Stimulated activated CD8-positive, alpha-beta memory T cell treated with anti-CD3 and anti-CD28 coated beads, Interleukin-12 subunit alpha, Interleukin-12 subunit beta, amount 100 ng/mL, for 4 hours (primary cell): Measurements from ENCODE around the gene ELAVL1.
A peak's percentile ranks its signal among the peaks of the same experiment; 100 is the strongest.
"Not testable (repeated sequence)": the region's sequence is repeated elsewhere in the genome, so short reads cannot be mapped to it uniquely, and the experiment has no call there.

ENCODE experiments used
- DNase-seq: peaks from one replicate; pipeline ENCODE4 v3.0.0-alpha.2; 2020; ENCODE audit warnings: low read depth

Gene ELAVL1

DNA sequence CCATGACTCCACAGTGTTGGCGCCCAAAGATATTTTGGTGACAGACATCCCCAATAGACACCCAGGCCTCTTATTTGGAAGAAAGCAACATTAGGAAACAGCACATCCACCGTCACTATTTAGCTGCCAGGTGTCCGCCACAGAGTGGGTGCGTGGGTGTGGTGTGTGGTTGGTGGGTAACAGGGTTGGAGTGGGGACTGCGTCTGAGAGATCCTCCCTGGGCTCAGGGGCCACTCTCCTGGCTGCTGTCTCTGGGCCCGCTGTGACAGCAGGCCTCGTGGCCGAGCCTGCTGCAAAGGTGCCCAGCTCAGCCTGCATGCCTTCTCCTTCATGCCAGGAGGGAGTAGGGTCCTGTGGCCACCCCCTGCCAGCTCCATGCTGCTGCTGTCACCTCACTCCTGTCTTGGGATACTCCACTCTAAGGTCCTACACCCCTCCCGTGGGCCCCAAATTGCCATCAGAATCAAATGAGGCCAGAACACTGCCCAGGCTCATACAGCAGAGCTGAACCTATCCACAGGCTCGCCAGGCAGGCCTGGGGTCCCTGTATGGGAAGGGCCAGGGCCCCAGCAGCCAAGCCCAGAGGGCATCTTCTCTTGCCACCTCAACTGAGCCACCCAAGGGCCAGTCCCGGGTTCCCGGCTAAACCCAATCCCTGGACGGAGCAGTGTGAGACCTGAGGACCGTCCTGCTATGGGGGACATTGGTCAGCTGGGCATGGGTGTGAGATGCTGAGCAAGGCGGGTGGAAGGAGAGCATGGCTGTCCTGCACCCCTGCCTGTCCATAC lies 37.2 kb downstream of the ELAVL1 start:
- DNase-seq, result no peak

GRCh38 chr19:7965921-7966665 lies 39.3 kb downstream of the ELAVL1 start:
- no peak for DNase-seq

- no peak for DNase-seq
Observed at GRCh38 chr19:7965259-7965841, 40.1 kb downstream of the ELAVL1 start.

DNA sequence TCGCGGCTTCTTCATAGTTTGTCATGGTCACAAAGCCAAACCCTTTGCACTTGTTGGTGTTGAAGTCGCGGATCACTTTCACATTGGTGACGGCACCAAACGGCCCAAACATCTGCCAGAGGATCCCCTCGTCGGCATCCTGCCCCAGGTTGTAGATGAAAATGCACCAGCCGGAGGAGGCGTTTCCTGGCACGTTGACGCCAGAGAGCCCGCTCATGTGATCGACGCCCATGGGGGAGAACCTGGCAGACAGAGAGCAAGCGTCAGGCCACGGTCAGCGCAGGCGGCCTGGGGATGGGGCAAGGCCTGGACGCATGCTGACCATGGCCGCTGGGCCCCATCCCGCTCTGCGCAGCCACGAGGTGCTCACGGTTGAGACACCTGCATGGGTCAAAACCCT lies 41.9 kb downstream of the ELAVL1 start:
- no peak for DNase-seq

GRCh38 chr19:7962644-7963268 lies 42.7 kb downstream of the ELAVL1 start:
- DNase-seq, result no peak

GRCh38 chr19:7961920-7962626 lies 43.4 kb downstream of the ELAVL1 start:
- DNase-seq, result no peak

GRCh38 chr19:7961082-7961481 lies 44.4 kb downstream of the ELAVL1 start:
- DNase-seq, result not testable (repeated sequence)

DNA sequence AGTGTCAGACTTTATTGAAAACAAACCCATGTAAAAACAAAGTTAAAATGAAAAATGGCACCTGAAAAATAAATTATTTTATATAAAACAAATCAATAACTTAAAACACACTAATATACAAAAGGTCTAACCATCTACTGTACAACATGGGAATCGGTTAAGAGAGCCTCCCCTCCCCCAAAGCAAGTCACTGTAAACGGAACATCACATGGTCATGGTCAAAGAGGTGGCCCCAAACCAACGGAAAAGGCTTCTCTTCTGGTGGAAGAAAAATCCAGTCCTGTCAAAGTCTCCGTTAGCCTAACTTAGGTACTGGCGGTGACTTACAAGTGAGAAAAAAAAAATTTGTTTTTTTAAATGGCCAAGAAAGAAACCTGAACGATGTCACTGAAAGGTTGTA lies 46.2 kb downstream of the ELAVL1 start:
- no peak for DNase-seq

GRCh38 chr19:7955696-7956095 lies 49.7 kb downstream of the ELAVL1 start:
- DNase-seq, result no peak

DNA sequence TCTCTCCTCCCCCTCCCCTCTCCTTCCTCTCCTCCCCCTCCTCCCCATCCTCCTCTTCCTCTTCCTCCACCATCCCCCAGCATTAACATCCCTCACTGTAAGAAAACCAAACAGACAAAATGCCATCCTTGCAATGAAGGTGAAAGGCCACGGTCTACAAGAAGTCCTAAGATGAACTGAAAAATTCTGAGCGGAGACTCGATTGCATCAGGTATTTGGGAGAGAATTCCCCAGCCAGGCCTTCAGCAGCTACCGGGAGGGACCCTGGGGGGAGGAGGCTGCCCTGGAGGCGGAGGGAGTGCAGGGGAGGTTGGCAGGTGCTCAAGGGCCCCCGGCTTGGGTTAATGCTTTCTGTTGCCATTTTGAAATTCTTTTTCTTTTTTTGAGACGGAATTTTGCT lies 51.9 kb downstream of the ELAVL1 start:
- no peak for DNase-seq

GRCh38 chr19:7953060-7953459 lies 52.4 kb downstream of the ELAVL1 start:
- no peak for DNase-seq

GRCh38 chr19:7947939-7948338 lies 57.5 kb downstream of the ELAVL1 start:
- no peak for DNase-seq

DNA sequence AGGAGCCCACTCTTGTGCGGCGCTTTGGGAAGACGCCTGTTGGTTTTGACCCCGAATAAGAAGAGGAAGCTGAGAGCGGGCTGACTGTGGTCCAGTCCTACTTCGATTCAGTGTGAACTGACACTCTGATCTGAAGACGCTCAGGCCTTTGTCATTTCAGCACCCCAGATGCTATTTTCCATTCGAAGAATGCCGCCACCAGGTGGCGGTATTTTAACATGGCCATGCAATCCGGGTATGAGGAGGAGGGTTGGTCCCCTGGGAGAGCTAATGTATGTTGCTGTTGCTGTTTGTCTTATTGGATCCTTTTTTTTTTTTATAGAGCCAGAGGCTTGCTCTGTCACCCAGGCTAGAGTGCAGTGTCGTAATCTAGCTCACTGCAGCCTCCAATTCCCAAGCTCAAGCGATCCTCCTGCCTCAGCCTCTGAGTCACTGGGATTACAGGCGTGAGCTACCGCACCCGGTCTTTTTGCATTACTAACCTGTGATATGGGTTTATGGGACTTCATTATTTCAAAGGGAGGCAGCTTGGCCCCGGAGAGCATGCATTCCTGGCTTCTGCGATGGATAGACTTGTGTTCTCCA lies 61.2 kb downstream of the ELAVL1 start:
- peak; percentile 71 for DNase-seq

- DNase-seq, result peak; percentile 96
Observed at GRCh38 chr19:7943444-7944176, 61.8 kb downstream of the ELAVL1 start, which contains the start of gene TIMM44. TIMM44 (minus strand) TSS chr19:7943666; CDS start chr19:7943651, 15 bp downstream.

- no peak for DNase-seq
Observed at GRCh38 chr19:7942981-7943443, 62.4 kb downstream of the ELAVL1 start.

- no peak for DNase-seq
Observed at GRCh38 chr19:7941895-7942596, 63.4 kb downstream of the ELAVL1 start.

GRCh38 chr19:7940841-7941240 lies 64.6 kb downstream of the ELAVL1 start:
- no peak for DNase-seq

- no peak for DNase-seq
Observed at GRCh38 chr19:7934766-7935165, 70.7 kb downstream of the ELAVL1 start.

- no peak for DNase-seq
Observed at GRCh38 chr19:7933828-7934725, 71.4 kb downstream of the ELAVL1 start.
